ENCODE measurements around the gene RAB26.
"Not testable (repeated sequence)": the region's sequence is repeated elsewhere in the genome, so short reads cannot be mapped to it uniquely, and the experiment has no call there.

RAB26 gene

DNA sequence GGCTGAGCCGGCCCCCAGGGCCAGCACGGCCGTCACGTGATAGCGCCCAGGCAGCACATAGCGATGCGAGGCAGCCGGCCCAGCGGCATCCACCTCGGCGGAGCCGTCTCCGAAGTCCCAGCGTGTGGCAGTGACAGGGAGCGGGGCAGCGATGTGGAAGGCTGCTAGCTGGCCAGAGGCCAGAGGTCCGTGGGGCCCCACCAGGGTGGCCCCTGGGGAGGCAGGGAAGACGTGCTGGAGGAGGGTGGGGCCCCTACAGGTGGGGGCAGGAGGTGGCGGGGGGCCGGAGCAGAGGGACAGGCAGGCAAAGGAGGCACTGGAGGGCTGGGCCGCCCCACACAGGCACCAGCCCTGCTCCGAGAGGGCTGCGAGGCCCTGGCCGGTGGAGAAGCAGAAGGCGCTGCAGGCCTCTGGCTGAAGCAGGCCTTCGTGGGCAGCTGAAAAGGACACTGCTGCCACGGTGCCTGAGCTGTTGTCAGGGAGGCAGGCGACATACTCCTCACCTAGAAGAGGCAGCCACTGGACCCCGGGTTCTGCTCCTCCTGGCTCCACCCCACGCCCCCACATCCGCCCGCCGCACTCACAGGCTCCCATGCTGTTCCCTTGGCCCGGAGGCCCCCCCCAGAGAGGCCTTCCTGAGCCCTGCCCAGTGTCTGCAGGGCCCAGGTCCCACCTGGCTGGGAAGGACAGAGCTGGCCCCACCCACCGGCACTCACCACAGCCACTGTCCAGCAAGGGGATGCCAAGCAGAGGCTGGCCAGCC, 30.3 kb upstream of the RAB26 start:
- not testable (repeated sequence) for DNase-seq

DNA sequence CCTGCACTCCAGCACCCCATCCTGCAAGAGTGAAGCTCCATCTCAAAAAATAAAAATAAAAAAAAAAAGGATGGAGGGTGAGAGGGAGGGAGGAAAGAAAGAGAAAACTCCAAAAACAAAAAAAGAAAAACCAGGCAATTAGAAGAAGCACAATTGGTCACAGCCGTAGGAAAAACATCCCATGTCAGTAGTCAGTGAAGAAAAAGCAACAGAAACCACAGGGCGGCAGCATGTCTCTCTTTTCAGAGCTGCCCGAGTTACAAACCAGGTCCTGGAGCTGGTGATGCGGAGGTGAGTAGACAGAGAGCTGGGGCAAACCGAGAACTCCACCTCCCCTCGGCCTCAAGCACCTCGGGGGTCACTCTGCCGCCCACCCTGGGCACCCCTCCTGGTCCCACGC, 27.1 kb upstream of the RAB26 start:
- peak; percentile 57 for DNase-seq

DNA sequence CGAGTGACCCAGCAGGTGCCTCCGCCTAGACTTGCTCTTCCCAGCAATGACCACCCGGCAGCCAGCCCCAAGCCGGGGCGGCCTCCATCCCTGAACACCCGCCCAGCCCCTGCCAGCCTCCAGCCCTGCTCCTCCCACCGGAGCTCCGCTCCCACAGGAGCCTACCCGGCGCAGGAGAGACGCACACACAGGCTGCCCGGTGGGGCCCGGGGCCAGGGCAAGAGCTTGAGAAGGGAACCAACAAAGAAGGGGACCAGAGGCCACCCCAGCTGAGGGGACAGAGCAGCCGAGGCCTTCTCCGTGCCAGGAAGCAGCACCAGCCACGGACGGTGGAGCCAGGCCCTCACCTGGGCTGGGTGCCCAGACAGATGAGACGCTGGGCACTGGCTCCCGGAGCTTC, 26.6 kb upstream of the RAB26 start:
- DNase-seq = no peak

DNA sequence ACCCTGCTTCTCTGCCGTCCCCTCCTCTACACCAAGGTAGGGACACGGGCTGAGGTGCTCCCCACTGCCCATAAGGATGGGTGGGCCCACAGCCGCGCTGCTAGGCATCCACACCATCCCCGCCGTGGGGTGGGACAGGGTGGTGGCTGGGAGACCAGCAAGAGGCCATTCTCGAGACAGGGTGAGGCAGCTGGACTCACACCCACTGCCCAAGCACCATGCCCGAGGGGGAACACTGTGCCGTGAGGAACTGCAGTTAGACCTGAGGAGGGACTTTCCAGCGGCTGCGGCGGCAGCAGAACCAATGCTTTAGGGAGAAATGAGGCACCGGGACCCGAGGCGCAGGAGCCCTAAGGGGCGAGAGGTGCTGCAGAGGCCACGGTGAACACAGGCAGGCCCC, 26.0 kb upstream of the RAB26 start:
- no peak for DNase-seq

DNA sequence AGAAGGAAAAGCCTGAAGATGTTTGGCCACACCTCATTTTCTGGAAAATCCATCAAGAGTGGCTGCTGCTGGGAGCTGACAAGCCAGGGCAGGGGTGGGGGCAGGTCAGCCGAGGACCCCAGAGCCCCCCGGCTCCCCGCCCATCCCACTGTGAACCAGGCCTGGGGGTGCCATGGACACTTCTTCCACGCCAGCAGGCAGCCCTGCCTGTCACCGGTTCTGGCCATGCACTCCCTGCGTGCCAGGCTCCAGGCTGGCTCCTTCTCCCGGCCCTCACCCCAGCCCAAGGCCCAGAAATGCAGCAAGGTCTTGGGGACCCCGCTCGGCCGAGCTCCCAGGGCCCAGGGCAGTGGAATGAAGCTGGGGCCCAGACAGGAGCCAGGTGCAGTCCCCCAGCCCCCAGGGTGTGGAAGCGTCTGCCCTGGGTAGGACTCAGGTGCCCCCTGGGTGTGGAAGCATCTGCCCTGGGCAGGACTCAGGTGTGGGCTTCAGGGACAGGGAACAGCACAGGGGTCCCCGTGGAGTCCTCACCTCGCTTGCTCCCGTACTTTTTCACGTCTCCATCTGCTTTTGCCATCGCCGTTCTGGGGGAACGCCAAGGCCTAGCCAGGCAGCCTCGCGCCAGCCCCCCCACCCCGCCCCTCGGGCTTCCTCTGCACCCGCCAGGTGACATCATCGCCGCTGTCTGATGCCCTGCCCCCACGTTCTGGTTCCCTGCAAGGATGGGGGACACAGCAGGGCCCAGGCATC, 25.3 kb upstream of the RAB26 start:
- not testable (repeated sequence) for DNase-seq

DNA sequence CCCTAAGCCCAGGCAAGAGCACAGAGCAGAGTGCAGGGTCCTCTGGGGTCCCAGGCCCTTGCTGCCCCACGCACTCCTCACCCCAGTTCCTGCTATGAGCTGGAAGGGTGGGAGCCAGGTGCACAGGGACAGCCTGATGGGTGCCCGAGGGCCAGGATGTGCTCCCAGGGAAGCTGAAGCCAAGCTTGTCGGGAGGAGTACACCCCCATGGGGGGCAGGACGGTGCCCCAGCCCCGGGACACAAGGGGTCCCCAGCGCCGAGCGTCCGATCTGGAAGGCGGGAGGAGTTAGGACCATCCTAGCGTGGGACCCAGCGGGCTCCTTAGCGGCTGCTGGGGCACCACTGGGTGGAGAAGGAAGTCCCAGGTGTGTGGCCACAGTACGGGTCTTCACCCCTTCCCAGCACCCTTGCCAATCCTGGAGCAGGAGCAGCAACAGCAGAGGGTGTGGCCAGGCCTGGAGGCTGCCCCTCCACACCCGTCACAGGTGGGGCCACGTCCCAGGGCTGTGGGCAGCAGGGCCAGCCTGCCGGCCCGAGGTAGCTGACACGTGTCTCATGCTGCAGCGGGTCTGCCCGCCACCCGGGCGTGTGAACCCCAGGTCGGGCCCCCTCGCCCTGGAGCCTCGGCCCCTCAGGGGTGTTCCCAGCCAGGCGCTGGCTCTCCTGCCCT, 24.6 kb upstream of the RAB26 start:
- not testable (repeated sequence) for DNase-seq

DNA sequence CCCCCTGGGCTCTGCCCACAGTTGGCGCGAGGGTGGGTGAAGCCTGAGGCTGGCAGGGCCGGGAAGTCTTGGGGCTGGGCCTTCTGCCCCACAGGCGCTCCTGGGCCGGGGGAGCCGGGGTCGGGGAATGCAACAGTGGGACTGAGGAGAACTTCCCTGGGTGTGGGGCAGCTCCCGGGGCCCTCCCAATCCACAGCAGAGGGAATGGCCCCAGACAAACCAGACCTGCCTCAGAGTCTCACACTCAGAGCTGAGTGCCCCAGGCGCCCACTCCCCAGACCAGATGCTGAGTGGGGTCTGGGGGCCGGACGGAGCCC, 24.1 kb upstream of the RAB26 start:
- DNase-seq = not testable (repeated sequence)

DNA sequence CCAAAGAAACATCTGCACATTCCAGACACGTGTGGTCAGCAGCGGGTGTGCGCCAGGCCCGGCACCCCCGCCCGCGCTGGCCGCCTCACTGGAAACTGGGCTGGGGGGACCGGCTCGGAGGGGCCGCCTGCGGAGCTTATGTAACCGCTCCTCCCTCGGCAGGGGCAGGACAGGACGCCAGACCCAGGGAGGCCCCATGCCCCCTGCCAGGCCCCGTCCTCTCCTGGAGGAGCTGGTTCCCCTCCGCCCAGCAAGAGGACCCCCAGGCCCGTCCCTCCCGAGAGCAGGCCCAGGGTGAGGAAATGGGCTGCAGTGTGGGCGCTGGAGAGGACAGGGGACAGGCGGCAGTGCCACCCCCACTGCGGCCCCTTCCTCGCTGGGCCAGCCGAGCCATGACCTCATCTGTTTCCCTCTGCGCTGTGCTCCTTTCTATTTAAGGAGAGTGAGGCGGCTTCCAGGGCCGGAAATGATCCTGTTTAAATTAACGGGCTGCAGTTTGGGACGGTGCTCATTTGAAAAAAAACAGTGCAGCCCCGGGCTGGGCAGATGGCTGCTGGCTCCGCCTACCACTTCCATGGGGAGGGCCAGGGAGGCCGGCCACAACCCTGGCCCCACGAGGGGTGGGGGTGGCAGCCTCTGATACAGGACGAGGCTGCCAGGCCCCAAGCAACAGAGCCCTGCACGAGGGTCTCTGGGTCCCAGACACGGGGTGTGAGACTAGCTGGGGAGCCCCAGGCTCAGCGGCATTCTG, 23.6 kb upstream of the RAB26 start:
- DNase-seq = peak; percentile 76

DNA sequence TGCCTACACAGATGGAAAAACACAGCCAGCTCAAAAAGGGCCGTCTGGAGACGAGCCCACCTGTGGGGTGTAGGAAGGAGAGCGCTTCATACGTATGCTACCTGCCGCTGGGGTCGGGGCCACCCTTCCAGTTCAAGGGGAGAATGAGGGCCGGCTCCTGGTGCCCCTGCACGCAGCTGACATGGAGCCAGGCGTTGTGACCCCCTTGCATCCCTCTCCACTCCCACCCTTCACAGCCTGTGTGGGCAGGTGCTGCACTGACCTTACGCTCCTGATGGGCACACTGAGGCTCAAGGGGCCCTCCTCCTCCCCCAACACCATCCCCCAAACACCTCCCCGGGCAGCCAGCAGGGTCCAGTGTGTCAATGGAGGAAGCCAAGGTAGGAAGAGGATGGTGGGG, 22.8 kb upstream of the RAB26 start:
- DNase-seq = not testable (repeated sequence)

DNA sequence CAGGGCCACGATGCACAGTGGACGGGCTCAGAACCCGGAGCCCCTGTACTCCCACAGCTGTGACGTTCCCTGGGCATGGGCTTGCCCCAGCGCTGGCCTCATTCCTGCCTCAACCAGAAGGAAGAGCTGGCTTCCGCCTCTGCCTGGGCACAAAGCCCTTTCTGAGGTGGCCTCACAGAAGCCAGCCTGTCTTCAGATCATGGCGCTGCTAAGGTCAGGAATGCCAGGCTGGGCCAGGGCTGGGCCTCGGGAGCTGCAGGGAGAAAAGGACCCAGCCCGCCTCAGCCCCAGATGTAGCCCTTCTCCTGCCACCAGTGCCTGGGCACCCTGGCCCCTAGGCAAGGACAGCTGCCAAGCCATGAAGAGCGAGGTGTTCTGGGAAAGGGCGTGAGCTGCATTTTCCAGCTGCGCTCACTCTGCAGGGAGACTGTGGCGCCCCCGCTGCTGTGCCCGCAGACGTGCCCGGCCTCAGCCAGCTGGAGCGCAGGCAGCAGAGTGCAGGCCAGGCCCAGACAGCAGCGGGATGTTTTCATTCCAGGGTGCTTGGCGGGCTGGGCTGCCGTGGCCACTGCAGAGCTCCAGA, 22.2 kb upstream of the RAB26 start:
- DNase-seq = not testable (repeated sequence)

DNA sequence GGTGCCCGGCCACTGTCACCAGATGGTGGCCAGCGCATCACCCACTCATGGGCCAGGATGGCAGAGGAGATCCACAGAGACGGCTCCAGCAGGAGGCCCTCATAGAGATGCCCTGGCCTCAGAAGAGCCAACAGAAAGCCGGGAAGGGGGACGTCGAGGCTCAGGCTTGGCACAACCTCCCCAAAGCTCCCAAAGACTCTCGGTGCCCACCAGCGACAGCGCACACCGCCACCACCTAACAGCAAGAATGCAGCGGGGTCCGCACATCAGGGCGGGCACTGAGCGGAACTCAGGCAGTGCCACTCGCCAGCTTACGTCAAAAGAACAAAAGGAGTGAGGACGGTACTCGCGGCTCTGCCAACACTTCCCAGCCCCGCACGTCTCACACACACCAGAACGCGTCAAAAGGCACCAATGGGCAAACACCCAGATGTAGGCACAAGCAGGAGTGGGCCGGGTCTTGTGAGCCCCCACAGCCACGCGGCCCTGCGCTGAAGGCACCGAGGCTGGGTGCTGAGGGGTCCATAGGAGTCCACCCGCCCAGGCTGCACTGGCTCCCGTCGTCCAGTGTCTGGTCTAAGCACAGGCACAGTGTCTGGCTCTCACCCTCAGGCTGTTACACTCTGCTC, 21.4 kb upstream of the RAB26 start:
- DNase-seq = not testable (repeated sequence)

DNA sequence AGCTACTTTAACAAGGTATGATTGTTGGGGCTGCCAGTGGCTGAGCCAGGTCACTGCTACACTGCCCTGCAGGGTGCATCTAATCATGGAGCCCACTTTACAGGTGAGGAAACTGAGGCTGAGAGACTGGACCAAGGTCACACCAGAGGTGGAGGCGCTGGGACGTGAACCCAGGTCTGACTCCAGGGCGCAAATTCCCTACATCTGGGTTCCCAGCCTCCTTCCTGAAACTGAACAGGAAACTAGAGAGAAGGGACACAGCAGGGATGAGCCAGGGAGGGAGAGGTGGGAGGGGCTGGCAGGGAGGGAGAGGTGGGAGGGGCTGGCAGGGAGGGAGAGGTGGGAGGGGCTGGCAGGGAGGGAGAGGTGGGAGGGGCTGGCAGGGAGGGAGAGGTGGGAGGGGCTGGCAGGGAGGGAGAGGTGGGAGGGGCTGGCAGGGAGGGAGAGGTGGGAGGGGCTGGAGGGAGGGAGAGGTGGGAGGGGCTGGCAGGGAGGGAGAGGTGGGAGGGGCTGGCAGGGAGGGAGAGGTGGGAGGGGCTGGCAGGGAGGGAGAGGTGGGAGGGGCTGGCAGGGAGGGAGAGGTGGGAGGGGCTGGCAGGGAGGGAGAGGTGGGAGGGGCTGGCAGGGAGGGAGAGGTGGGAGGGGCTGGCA, 20.7 kb upstream of the RAB26 start:
- peak; percentile 52 for DNase-seq

DNA sequence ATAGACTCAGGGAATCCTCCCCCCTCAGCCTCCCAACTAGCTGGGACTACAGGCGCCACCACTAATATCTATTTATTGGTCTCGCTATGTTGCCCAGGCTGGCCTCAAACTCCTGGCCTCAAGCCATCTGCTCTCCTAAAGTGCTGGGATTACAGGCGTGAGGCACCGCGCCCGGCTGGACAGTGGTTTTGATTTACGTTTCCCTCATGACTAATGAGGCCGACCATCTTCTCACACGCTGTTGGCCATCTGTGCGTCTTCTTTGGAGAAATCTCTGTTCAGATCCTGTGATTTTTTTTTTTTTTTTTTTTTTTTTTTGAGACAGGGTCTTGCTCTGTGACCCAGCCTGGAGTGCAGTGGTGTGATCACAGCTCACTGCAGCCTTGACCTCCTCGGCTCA, 19.2 kb upstream of the RAB26 start:
- peak; percentile 80 for DNase-seq

DNA sequence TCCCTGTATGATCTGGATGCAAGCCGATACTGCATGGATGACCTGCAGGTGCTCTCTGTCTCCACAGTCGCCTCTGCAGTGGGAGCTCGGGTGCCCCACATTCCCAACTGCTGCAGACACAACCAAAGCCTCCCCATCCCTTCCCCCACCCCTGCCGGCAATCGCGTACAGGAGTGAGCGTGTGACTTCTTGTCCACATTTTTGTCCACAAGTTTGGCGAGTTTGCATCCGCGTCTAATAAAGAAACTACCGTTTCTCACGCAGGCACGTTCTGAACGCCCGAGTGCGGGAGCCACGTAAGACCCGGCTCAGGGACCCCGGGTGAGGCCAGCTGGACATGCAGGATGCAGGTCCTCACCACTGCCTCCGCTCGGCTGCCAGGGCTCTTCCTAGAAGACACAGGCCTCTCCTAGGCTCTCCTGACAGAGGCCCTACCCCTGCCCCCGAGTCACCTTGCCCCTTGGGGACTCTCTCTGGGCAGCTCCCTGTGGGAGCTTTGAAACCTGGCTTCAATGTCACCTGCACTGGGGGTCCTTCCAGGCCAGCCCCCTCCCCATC, 18.5 kb upstream of the RAB26 start:
- not testable (repeated sequence) for DNase-seq

DNA sequence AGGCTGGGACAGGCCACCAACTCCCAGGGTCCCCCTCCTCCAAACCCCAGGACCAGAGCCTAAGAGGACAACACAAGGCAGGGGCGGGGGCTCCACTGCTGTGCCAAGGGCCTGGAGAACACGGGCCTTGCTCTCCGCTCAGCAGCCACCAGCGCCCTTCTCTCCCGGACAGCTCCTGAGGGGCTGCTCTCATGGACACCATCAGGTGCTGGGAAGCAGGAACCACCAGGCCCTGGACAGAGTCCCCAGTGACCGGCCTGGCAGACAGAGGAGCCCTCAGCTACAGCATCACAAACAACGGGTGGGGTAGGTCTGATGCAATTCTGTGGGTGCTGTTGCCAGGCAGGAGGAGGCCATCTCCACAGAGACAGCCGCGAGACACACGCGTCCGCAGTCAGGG, 14.6 kb upstream of the RAB26 start:
- not testable (repeated sequence) for DNase-seq

DNA sequence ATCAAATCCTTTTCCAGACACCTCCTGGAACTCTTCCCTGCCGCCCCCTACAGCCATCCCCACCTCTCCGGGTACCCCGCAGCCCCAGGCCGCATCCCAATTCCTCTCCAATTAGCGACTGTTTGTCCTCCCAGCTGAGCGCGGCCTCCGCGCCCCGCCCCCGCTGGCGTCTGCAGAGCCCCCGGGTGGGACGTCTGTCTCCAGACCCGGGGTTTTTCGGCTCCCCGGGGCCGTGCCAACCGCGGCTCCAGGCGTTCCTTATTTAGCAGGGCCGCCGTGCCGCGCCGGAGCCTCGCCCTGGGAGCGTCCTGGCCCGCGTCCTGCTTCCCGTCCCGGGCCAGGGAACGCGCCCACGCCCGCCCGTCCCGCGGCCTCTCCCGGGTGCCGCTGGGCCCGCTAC, 13.4 kb upstream of the RAB26 start:
- DNase-seq = not testable (repeated sequence)

DNA sequence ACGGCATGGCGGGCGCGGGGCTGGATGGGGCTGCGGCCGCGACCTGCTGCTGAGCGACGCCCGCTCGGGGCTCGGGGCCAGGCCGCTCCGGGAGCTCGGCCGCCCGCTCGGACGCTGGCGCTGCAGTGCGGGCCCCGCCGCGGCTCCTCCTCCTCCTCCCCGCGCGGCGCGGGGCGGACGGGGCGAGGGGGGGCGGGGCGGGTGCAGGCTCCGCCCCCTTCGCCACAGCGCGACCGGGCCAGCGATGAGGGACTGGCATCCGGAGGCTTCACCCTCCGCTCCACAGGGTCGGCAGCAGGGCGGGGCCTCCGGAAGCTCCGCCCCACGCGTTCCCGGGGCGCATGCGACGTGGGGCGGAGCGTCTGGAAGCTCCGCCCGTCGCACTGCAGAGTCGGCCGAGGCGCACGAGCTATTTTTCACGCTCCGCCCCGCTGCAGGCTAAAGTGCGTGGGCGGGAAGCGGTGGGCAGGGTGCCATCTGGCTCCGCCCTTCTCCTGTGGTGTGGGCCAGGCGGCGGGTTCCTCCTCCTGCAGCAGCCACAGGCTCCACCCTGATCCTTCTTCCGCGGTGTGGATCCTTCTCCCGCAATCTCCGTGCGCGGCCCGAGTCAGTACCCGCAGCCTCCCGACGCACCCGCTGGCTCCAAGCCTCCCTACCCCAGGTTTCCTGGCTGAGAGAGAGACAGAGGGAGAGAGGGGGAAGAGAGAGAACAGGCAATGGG, 12.5 kb upstream of the RAB26 start, which contains the start of gene PKD1:
PKD1 (minus strand) TSS at position 129 of the 721 bp plus-strand sequence. CDS start 209 bp downstream, outside the sequence.
- DNase-seq = peak; percentile 85

DNA sequence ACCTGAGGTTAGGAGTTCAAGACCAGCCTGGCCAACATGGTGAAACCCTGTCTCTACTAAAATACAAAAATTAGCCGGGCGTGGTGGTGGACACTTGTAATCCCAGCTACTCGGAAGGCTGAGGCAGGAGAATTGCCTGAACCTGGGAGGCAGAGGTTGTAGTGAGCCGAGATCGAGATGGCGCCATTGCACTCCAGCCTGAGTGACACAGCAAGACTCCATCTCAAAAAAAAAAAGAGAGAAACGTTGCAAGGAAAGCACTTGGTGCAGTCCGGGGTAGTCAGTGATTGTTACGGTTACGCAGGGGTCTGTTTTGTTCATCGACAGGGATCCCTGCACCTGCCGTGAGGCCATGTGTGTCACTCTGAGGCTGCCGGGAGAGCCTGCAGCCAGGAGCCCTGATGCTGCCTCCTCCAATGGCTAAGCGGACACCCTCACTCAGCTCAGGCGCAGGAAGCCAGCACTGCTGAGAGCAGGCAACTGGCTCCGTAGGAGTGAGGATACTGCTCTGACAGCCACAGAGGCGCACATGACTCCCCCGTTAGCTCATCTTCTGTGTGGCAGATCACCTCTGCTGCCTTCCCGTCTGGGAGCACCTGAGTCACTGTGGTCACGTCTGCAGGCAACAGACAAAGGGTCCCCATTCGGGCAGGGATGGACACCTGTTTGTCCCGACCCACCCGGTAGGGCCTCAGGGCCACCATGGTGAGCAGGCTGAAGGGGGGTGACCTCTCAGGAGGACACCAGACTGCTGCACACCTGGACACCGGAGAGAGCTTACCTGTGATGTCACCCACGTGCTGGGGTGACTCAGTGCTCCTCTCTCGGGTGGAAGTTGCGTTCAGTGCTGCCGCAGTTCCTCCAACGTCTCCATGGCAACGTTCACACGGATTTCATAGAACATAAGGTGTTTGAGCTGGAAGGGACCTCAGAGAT, 5.2 kb upstream of the RAB26 start:
- DNase-seq = no peak

DNA sequence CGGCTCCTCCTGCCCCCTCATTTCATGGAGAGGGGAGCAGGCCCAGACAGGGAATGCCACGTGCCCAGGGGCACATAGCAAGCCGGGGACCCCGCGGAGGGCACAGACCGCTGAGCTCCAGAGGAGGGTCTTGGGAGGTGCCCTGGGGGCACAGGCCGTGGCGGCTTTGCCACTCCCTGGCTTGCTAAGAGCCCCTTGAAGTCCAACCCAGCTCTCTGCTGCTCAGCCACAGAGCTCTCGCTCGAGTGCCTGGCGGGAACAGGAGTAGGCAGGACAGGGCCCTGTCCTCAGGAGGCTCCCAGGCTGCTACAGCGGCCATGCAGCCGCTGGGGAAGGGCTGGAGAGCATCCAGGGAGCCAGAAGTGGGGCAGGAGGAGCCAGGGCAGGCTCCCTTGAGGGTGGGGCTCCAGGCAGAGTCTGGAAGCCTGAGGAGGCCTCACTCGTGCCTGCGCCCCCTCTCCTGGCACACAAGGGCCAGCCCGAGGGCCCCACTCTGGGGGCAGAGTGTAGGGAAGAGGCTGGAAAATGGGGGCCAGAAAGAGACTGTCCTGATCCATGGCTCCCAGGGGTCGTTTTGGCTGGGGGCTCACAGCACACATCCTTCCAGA, 4.4 kb upstream of the RAB26 start:
- no peak for DNase-seq

Measured in HCEC 1CT (cell line).